Measurements from ENCODE around the gene SORCS3. TPM values are rescaled to one million over a fixed set of nuclear protein-coding genes. Genes with fewer than 3 reads are reported as not detected.

SORCS3 gene
- total RNA-seq, 1 experiment from 2014 or later, result 0.04 TPM

DNA sequence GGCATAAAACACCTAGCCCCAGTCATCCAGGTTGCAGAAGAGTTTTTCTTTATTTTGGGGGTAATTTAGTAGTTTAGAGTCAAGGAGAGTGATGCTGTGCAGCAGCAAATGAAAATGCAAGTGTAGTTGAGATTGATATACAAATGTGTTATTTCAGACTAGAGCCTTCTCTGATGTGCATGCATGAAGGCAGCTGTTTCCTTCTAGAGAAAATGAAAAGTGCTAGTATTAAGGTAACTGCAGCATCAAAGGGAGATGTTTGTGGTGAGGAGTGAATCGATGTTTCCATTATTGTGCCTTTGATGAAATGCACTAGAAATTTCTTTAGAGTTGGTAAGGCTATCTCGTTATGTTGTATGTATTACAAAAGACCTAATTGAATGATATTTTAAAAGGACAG, 339.3 kb downstream of the SORCS3 start:
- H2BK20ac ChIP-seq (ENCODE audit: low read depth, low read length, poor library complexity, severe bottlenecking), result no peak overlapping the region
- H3K23ac ChIP-seq (ENCODE audit: insufficient read length, low read depth, low read length), result no peak overlapping the region
- no peaks in the 10 kb centered on the region for H3K23me2 ChIP-seq (ENCODE audit: insufficient read length, low read depth, low read length, poor library complexity, severe bottlenecking)
- no peak overlapping the region for H3K18ac ChIP-seq (ENCODE audit: insufficient read length, low read depth, low read length)
- no peak overlapping the region for H2AK5ac ChIP-seq (ENCODE audit: insufficient read length, low read length)
- peaks cover 0 to 5% of the 10 kb centered on the region in 2 experiments; a peak in 1 of 4 replicates for H3K4me1 Mint-ChIP-seq
- H3K79me2 ChIP-seq (ENCODE audit: insufficient read depth, low read length), result no peaks in the 10 kb centered on the region
- H3K4me2 ChIP-seq (ENCODE audit: insufficient read depth, insufficient read length, low read length), result no peak overlapping the region
- no peak overlapping the region for H4K8ac ChIP-seq (replicated peaks; ENCODE audit: insufficient read length, low read depth, low read length)
- no peak overlapping the region for H3K56ac ChIP-seq (ENCODE audit: insufficient read length, low read depth, low read length)
- no peak overlapping the region for H3K4me3 Mint-ChIP-seq
- no peak overlapping the region for H3K4ac ChIP-seq (ENCODE audit: low read depth, low read length)
- H3K9me3 ChIP-seq (ENCODE audit: control insufficient read depth, low read depth, low read length), result no peaks in the 10 kb centered on the region
- DNase-seq, result no peak
- H3K36me3 Mint-ChIP-seq (ENCODE audit: insufficient read depth in 1 of 3, low read depth in 3 of 3), result no peaks in the 10 kb centered on the region; a peak in 1 of 7 replicates
- H2AFZ ChIP-seq (ENCODE audit: low read length), result no peak overlapping the region
- H4K91ac ChIP-seq (ENCODE audit: insufficient read length, low read depth, low read length), result no peak overlapping the region
- no peak overlapping the region for H4K5ac ChIP-seq (ENCODE audit: insufficient read length, low read depth, low read length)
- no peak overlapping the region for H2BK15ac ChIP-seq (ENCODE audit: low read depth, low read length)
- H3K14ac ChIP-seq (ENCODE audit: insufficient read depth, low read length), result no peak overlapping the region
- no peaks in the 10 kb centered on the region; the same call in 1 of the 2 replicates for H3K27me3 Mint-ChIP-seq (ENCODE audit: low read depth)
- no peaks in the 10 kb centered on the region for H3K79me1 ChIP-seq (ENCODE audit: insufficient read depth, low read depth, low read length, poor library complexity, severe bottlenecking)
- no peak overlapping the region for H3K9ac ChIP-seq (ENCODE audit: extremely low read depth, insufficient read length, low read length)
- no peak overlapping the region for H2BK120ac ChIP-seq (ENCODE audit: low read depth, low read length, poor library complexity, severe bottlenecking)
- no peak overlapping the region for H2BK12ac ChIP-seq (ENCODE audit: insufficient read length, low read depth, low read length)
- H3K27ac ChIP-seq (ENCODE audit: insufficient read length, low read depth, low read length), result no peak overlapping the region
- H3K9me3 Mint-ChIP-seq, result peaks cover 0 to 2% of the 10 kb centered on the region in 2 experiments; a peak in 1 of 5 replicates
- no peak overlapping the region for H3K27ac Mint-ChIP-seq
- no peaks in the 10 kb centered on the region for H3K27me3 ChIP-seq (ENCODE audit: insufficient read depth, low read length)
- H2BK5ac ChIP-seq (ENCODE audit: insufficient read length, low read length), result no peak overlapping the region
- no peaks in the 10 kb centered on the region for H3K4me1 ChIP-seq (ENCODE audit: insufficient read depth, low read length)
- TF ChIP-seq, protein P1, sequence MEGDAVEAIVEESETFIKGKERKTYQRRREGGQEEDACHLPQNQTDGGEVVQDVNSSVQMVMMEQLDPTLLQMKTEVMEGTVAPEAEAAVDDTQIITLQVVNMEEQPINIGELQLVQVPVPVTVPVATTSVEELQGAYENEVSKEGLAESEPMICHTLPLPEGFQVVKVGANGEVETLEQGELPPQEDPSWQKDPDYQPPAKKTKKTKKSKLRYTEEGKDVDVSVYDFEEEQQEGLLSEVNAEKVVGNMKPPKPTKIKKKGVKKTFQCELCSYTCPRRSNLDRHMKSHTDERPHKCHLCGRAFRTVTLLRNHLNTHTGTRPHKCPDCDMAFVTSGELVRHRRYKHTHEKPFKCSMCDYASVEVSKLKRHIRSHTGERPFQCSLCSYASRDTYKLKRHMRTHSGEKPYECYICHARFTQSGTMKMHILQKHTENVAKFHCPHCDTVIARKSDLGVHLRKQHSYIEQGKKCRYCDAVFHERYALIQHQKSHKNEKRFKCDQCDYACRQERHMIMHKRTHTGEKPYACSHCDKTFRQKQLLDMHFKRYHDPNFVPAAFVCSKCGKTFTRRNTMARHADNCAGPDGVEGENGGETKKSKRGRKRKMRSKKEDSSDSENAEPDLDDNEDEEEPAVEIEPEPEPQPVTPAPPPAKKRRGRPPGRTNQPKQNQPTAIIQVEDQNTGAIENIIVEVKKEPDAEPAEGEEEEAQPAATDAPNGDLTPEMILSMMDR (conservative IDR thresholded peaks at IDR 0.05), result no peak
- no CpG with 5 or more reads among the region's 2 CpGs for WGBS (ENCODE audit: extremely low coverage, insufficient read length, low lambda C conversion rate)
- H4K20me1 ChIP-seq (ENCODE audit: control insufficient read depth, insufficient read depth, insufficient read length), result no peaks in the 10 kb centered on the region
- no peak overlapping the region for H3T11ph ChIP-seq (ENCODE audit: low read length)

Data from H9 (cell line).